H1 (cell line): ENCODE measurements around the gene FAM237A. TPM values are rescaled to one million over a fixed set of nuclear protein-coding genes. Genes with fewer than 3 reads are reported as not detected.

ENCODE experiments used
- GTF2F1 ChIP-seq: IDR thresholded peaks from 2 replicates; pipeline ENCODE4 v1.6.1; 2012; ENCODE audit warnings: low read depth, low read length, improper control_type of control experiment, borderline replicate concordance
- JUN ChIP-seq: IDR thresholded peaks from 2 replicates; pipeline ENCODE4 v1.6.1; 2011; ENCODE audit warnings: low read depth, mild to moderate bottlenecking, improper control_type of control experiment, low read length
- PHF8 ChIP-seq: fragments of 200-600 bp; sonication (generic); conservative IDR thresholded peaks from 2 replicates; pipeline ENCODE4 v1.7.1; 2012; ENCODE audit warnings: low read depth, mild to moderate bottlenecking, inconsistent platforms, low read length, moderate library complexity
- POLR2A ChIP-seq, 2 experiments: IDR thresholded peaks; 1 replicate in 1 of 2; 2 replicates in 1 of 2; pipeline ENCODE4 v1.6.1; 2011; ENCODE audit warnings: low read depth in 2 of 2, low read length in 2 of 2, mild to moderate bottlenecking in 2 of 2; ENCODE audit errors: control extremely low read depth in 1 of 2
- RXRA ChIP-seq: IDR thresholded peaks from 2 replicates; pipeline ENCODE4 v1.6.1; 2011; ENCODE audit warnings: low read depth, mild to moderate bottlenecking, low read length, moderate library complexity; ENCODE audit not compliant: insufficient read depth
- polyA plus RNA-seq, 7 experiments: library from polyadenylated mRNA; depleted of rRNA in 3 of 7; stranded (reverse) in 5 of 7; unstranded in 2 of 7; fragments of >200 nt in 5 of 7; fragments of 200-250 nt in 2 of 7; gene quantifications; 1 replicate in 5 of 7; 2 replicates in 1 of 7; 4 replicates in 1 of 7; pipeline versions ENCODE4 v1.2.1 to v1.2.3, GENCODE V29; 2011 to 2013; ENCODE audit warnings: missing spikeins in 2 of 7, mixed read lengths in 2 of 7
- total RNA-seq: library from RNA; stranded (reverse); fragmentation: NEBNext Ultra II Directional; extraction: Animal tissue kit (Norgen Biotek cat#: 25700); gene quantifications from 2 replicates; pipeline ENCODE4 v1.2.1, GENCODE V29; 2021

FAM237A gene
- total and polyA plus RNA-seq, 2 of the 8 experiments (the other 6 are each of a cell fraction or from before 2014, with no cell fraction given), result not detected

DNA sequence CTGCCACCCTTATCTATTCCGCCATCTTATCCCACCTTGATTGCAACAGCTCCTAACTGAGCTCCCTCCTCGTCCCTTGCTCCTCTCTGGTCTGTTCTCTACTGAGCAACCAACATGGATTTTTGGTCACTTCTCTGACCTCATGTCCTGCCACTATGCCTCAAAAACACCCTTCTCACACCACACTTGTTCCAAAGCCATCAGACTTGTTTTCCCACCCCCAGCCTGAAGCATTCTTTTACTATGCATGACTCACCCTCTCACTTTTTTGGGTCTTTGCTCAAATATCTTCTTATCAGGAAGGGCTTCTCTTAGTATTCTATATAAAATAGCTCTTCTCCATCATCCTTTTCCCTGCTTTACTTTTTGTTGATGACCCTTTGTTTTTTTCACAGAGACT is 2.7 kb upstream of the FAM237A start (continued):
- TF ChIP-seq JUN (no peak), GTF2F1 (no peak), RXRA (no peak), POLR2A (IDR thresholded peaks at IDR 0.05; ENCODE audit: control extremely low read depth in 1 of 2, low read depth in 2 of 2, low read length in 2 of 2) (no peak), PHF8 (no peak)
